Neuronal stem cell (in vitro differentiated cells): Measurements from ENCODE around the gene PHF1.
"Not testable (repeated sequence)": the region's sequence is repeated elsewhere in the genome, so short reads cannot be mapped to it uniquely, and the experiment has no call there.

Source experiments
- DNase-seq: peaks from one replicate; pipeline ENCODE4 v3.0.0-alpha.2; 2013; ENCODE audit warnings: low spot score
- H2AFZ ChIP-seq: one replicate; pipeline ENCODE4 v1.6.1; 2013; ENCODE audit warnings: mild to moderate bottlenecking, low read length, inconsistent platforms
- H2AK5ac ChIP-seq: 2 replicates; pipeline ENCODE4 v1.6.1; 2013; ENCODE audit warnings: low read depth, mild to moderate bottlenecking, inconsistent platforms, low read length, moderate library complexity, mixed read lengths
- H2BK120ac ChIP-seq: 2 replicates; pipeline ENCODE4 v1.6.1; 2013; ENCODE audit warnings: low read depth, mild to moderate bottlenecking, inconsistent platforms, low read length, moderate library complexity, mixed read lengths
- H2BK12ac ChIP-seq: one replicate; pipeline ENCODE4 v1.6.1; 2013; ENCODE audit warnings: low read length, inconsistent platforms
- H2BK15ac ChIP-seq: 2 replicates; pipeline ENCODE4 v1.6.1; 2013; ENCODE audit warnings: mild to moderate bottlenecking, low read length, inconsistent platforms, mixed read lengths
- H2BK5ac ChIP-seq: one replicate; pipeline ENCODE4 v1.6.1; 2013; ENCODE audit warnings: inconsistent platforms, mild to moderate bottlenecking, low read length, moderate library complexity
- H3K14ac ChIP-seq: one replicate; pipeline ENCODE4 v1.6.1; 2013; ENCODE audit warnings: low read length, inconsistent platforms
- H3K18ac ChIP-seq: 2 replicates; pipeline ENCODE4 v1.6.1; 2013; ENCODE audit warnings: low read length, inconsistent platforms
- H3K23ac ChIP-seq: 2 replicates; pipeline ENCODE4 v1.6.1; 2013; ENCODE audit warnings: low read depth, mild to moderate bottlenecking, mixed read lengths, low read length, inconsistent platforms; ENCODE audit not compliant: poor library complexity
- H3K27ac ChIP-seq: replicated peaks from 3 replicates; pipeline ENCODE4 v1.5.1; 2013; ENCODE audit warnings: low read length, inconsistent platforms
- H3K27me3 ChIP-seq, 3 experiments: 2 replicates each; pipeline ENCODE4 v1.6.1; 2013; ENCODE audit warnings: low read length in 3 of 3, mild to moderate bottlenecking in 2 of 3, inconsistent platforms in 1 of 3, low read depth in 1 of 3, mixed read lengths in 1 of 3, moderate library complexity in 1 of 3; ENCODE audit not compliant: control insufficient read depth in 3 of 3, insufficient read depth in 3 of 3
- H3K36me3 ChIP-seq, 2 donors: replicated peaks in 1 of 2; 2 replicates each; pipeline ENCODE4 v1.6.1; 2013; ENCODE audit warnings: low read length in 2 of 2; ENCODE audit not compliant: control insufficient read depth in 2 of 2, insufficient read depth in 2 of 2
- H3K4ac ChIP-seq: 2 replicates; pipeline ENCODE4 v1.6.1; 2013; ENCODE audit warnings: inconsistent platforms, mild to moderate bottlenecking, low read length, moderate library complexity
- H3K4me1 ChIP-seq, 2 donors: 1 replicate in 1 of 2; 2 replicates in 1 of 2; pipeline ENCODE4 v1.6.1; 2013; ENCODE audit warnings: low read length in 2 of 2, low read depth in 1 of 2; ENCODE audit not compliant: control insufficient read depth in 2 of 2, insufficient read depth in 1 of 2
- H3K4me2 ChIP-seq: one replicate; pipeline ENCODE4 v1.6.1; 2013; ENCODE audit warnings: mild to moderate bottlenecking, low read length, inconsistent platforms; ENCODE audit not compliant: insufficient read depth, poor library complexity, severe bottlenecking
- H3K4me3 ChIP-seq, 2 donors: 2 replicates each; pipeline ENCODE4 v1.5.1; 2013; ENCODE audit warnings: low read length in 2 of 2, mild to moderate bottlenecking in 2 of 2, inconsistent platforms in 1 of 2, moderate library complexity in 1 of 2
- H3K79me1 ChIP-seq: one replicate; pipeline ENCODE4 v1.6.1; 2013; ENCODE audit warnings: low read depth, mild to moderate bottlenecking, inconsistent platforms, low read length, moderate library complexity
- H3K9ac ChIP-seq: one replicate; pipeline ENCODE4 v1.6.1; 2013; ENCODE audit warnings: mild to moderate bottlenecking, low read depth, low read length, inconsistent platforms; ENCODE audit not compliant: poor library complexity
- H3K9me3 ChIP-seq, 2 donors: replicated peaks in 1 of 2; 2 replicates each; pipeline versions ENCODE3 to v1.6.1; 2013; ENCODE audit warnings: low read length in 2 of 2, mild to moderate bottlenecking in 2 of 2, inconsistent platforms in 1 of 2, low read depth in 1 of 2, mixed read lengths in 1 of 2, moderate library complexity in 1 of 2; ENCODE audit not compliant: control insufficient read depth in 2 of 2, insufficient read depth in 1 of 2
- H4K8ac ChIP-seq: one replicate; pipeline ENCODE4 v1.6.1; 2013; ENCODE audit warnings: low read depth, mild to moderate bottlenecking, inconsistent platforms, low read length, moderate library complexity
- H4K91ac ChIP-seq: one replicate; pipeline ENCODE4 v1.6.1; 2013; ENCODE audit warnings: low read length, low read depth, mild to moderate bottlenecking, inconsistent platforms; ENCODE audit not compliant: poor library complexity
- WGBS, 2 donors: extraction: QIAGEN DNeasy Blood & Tissue Kit; methylation state at CpG; one replicate each; pipeline ENCODE4 v1.1.7; 2013; ENCODE audit warnings: missing lambda C conversion rate in 2 of 2, mixed read lengths in 1 of 2; ENCODE audit not compliant: insufficient read length in 2 of 2, insufficient replicate concordance in 1 of 2; ENCODE audit errors: extremely low coverage in 2 of 2; 5-methylcytosine and 5-hydroxymethylcytosine counted together

Gene PHF1

DNA sequence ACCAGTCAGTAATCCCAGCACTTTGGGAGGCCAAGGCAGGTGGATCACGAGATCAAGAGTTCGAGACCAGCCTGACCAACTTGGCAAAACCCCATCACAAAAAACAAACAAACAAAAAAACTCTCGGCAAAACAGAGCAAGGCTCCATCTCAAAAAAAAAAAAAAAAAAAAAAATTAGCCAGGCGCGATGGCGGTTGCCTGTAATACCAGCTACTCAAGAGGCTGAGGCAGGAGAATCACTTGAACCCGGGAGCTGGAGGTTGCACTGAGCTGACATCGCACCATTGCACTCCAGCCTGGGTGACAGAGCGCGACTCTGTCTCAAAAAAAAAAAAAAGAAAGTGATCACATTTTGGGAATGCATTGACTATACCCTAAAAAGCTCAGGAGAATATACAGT lies 31.6 kb upstream of the PHF1 start:
- not testable (repeated sequence) for H2BK15ac ChIP-seq, H3K27ac ChIP-seq, H3K18ac ChIP-seq, H4K91ac ChIP-seq, H3K4me3 ChIP-seq, H3K4me2 ChIP-seq, H3K79me1 ChIP-seq, H3K9ac ChIP-seq, H2BK12ac ChIP-seq, H2AK5ac ChIP-seq, H2BK120ac ChIP-seq, H3K23ac ChIP-seq, H4K8ac ChIP-seq, H3K4ac ChIP-seq, H3K9me3 ChIP-seq, H3K36me3 ChIP-seq, H3K14ac ChIP-seq, H2AFZ ChIP-seq, H2BK5ac ChIP-seq, DNase-seq, H3K4me1 ChIP-seq
- no CpG with 5 or more reads among the region's 10 CpGs for WGBS, 2 donors
- peaks cover 0 to 14% (median 0%) of the 10 kb centered on the region in 3 experiments for H3K27me3 ChIP-seq

GRCh38 chr6:33380272-33380981 lies 30.4 kb upstream of the PHF1 start:
- WGBS, 2 donors, result no CpG with 5 or more reads among the region's 2 CpGs

DNA sequence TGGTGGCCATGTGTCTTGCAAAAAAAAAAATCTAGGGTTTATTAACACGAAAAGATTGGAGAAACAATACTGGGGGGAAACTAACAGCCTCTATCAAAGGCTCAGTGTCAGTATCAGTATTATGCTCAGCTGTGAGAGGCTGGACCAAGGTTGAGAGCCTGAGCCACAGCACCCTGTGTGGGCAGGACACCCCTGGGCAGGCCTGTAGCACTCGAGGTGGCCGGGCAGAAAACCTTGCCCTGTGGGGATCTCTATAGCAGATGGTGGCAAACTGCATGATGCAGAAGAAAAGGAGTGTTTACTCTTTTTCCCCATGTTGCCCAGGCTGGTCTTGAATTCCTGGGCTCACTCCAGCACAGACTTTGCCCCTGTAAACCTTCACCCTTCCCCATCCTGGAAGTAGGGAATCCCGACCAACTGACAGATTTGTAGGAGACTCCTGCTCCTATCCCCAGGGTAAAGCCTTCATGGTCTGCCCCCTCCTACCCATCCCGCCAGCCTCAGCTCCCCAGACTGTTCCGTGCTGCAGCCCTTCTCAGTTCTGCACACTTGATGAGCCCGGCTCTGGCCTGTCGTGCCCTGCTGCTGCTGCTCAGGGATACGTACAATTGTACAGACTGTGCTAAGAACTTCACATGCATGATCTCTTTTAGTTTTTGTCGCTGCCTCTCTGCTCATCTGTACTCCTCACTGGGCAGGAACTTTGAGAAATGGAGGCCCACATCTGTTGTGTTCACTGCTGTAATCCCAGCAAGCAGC lies 27.2 kb upstream of the PHF1 start:
- Histone ChIP-seq H2BK15ac (no peak overlapping the region), H3K27ac (no peak overlapping the region), H3K4ac (no peak overlapping the region), H3K36me3 (no peaks in the 10 kb centered on the region), H3K4me1 (no peaks in the 10 kb centered on the region), H3K23ac (no peak overlapping the region), H3K27me3 (peaks cover 0 to 8% (median 0%) of the 10 kb centered on the region in 3 experiments), H4K8ac (no peak overlapping the region), H2BK5ac (no peak overlapping the region), H4K91ac (no peak overlapping the region), H2BK12ac (no peak overlapping the region), H3K9me3 (no peaks in the 10 kb centered on the region), H2AFZ (peak overlapping the region; percentile 75), H3K4me2 (no peak overlapping the region), H3K4me3 (no peak overlapping the region), H3K9ac (no peak overlapping the region), H2BK120ac (no peak overlapping the region), H3K79me1 (no peaks in the 10 kb centered on the region), H2AK5ac (no peak overlapping the region), H3K14ac (no peak overlapping the region), H3K18ac (no peak overlapping the region)
- DNase-seq, result no peak
- no CpG with 5 or more reads among the region's 10 CpGs for WGBS, 2 donors

More at GRCh38 chr6:33380272-33380981, 30.4 kb upstream of the PHF1 start:
- no peak overlapping the region for H2BK120ac ChIP-seq
- no peak overlapping the region for H3K9ac ChIP-seq
- DNase-seq, result no peak
- H2AK5ac ChIP-seq, result no peak overlapping the region
- H3K4ac ChIP-seq, result no peak overlapping the region
- H3K79me1 ChIP-seq, result no peaks in the 10 kb centered on the region
- no peak overlapping the region for H2BK5ac ChIP-seq
- no peak overlapping the region for H4K91ac ChIP-seq
- H3K18ac ChIP-seq, result no peak overlapping the region
- H3K4me2 ChIP-seq, result no peak overlapping the region
- H2BK15ac ChIP-seq, result no peak overlapping the region
- H2BK12ac ChIP-seq, result no peak overlapping the region
- H3K9me3 ChIP-seq, result no peaks in the 10 kb centered on the region
- no peak overlapping the region for H3K27ac ChIP-seq
- peaks cover 0 to 9% (median 0%) of the 10 kb centered on the region in 3 experiments for H3K27me3 ChIP-seq
- no peak overlapping the region for H3K23ac ChIP-seq
- no peak overlapping the region for H4K8ac ChIP-seq
- H3K4me3 ChIP-seq, result no peak overlapping the region
- no peak overlapping the region for H2AFZ ChIP-seq
- no peaks in the 10 kb centered on the region for H3K4me1 ChIP-seq
- no peak overlapping the region for H3K14ac ChIP-seq
- no peaks in the 10 kb centered on the region for H3K36me3 ChIP-seq

- Histone ChIP-seq H3K27me3 (peaks cover 0 to 8% (median 0%) of the 10 kb centered on the region in 3 experiments), H2AFZ (peak overlapping the region; percentile 77), H2BK12ac (no peak overlapping the region), H3K9ac (no peak overlapping the region), H4K8ac (no peak overlapping the region), H3K36me3 (no peaks in the 10 kb centered on the region), H3K4me1 (no peaks in the 10 kb centered on the region), H2BK15ac (no peak overlapping the region), H2BK120ac (no peak overlapping the region), H3K23ac (no peak overlapping the region), H2BK5ac (no peak overlapping the region), H2AK5ac (no peak overlapping the region), H3K9me3 (no peaks in the 10 kb centered on the region), H3K79me1 (no peaks in the 10 kb centered on the region), H3K27ac (no peak overlapping the region), H3K4me3 (no peak overlapping the region), H3K4ac (no peak overlapping the region), H3K14ac (no peak overlapping the region), H3K18ac (no peak overlapping the region), H3K4me2 (no peak overlapping the region), H4K91ac (no peak overlapping the region)
- DNase-seq, result no peak
- WGBS, 2 donors, result no CpG with 5 or more reads among the region's 4 CpGs
Measured at GRCh38 chr6:33384581-33385020, 26.2 kb upstream of the PHF1 start.
